ENCODE data around the gene FMN1.

DNA sequence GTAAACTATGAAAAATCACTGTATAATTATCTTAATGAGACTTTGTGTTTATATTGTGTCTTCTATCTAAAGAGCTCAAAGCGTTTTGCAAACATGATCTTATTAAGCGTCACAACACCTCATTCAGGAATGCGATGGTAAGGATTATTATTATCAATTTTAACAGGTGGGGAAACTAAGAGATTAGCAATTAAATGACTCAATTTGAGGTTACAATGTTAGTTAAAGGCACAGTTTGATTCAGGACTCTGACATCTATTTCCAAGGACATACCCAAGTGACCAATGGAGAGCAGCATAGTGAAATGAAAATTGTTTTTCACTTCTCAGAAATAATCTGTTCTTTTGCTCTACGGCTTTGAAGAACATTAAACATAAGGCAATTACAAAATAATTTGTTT lies 74.6 kb downstream of the FMN1 start:
- TF ChIP-seq CTCF (IDR thresholded peaks at IDR 0.05) = no peak
- no peak for TF ChIP-seq POLR2A (IDR thresholded peaks at IDR 0.05)

All from esophagus squamous epithelium (tissue), 4 donors.